ENCODE data around the gene ARHGEF37.
"Not testable (repeated sequence)": the region's sequence is repeated elsewhere in the genome, so short reads cannot be mapped to it uniquely, and the experiment has no call there.

ARHGEF37 gene

DNA sequence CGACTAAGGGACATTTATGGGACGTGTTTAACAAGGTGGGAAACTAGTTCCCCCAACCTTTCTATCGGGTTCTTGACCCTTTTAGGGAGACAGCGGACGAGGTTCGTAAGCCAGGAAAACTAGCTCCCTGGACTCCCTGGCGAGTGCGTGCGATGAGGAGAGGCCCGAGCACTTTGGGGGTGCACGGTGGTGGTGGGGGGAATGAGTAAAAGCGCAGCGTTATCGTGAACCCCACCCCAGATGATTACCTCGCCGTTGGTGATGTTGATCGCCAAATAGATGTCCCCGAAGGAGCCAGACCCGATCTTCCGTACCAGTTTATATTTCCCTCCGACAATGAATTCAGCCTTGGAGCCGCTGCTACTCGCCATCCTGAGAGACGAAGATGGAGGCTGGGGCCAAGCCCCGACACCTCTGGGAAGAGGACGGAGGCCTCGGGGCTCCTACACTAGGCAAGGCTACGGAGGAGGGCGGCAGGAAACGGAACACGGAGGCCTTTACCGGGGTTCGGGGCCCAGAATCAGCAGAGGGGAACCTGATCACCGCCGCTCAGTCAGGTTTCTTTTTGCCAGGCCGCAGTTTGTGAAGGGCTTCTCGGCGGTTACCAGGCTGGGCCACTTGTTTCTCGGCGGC is 30.6 kb upstream of the ARHGEF37 start:
- Mint-ChIP-seq H3K27ac (peak overlapping the region; percentile 99), H3K27me3 (no peaks in the 10 kb centered on the region), H3K36me3 (ENCODE audit: low read depth) (peaks cover 61% of the 10 kb centered on the region), H3K4me3 (peak overlapping the region; percentile 94), H3K4me1 (ENCODE audit: low read depth) (peaks cover 38% of the 10 kb centered on the region), H3K9me3 (no peaks in the 10 kb centered on the region)
- intact Hi-C loops (cut with micrococcal nuclease), result no loop called here

DNA sequence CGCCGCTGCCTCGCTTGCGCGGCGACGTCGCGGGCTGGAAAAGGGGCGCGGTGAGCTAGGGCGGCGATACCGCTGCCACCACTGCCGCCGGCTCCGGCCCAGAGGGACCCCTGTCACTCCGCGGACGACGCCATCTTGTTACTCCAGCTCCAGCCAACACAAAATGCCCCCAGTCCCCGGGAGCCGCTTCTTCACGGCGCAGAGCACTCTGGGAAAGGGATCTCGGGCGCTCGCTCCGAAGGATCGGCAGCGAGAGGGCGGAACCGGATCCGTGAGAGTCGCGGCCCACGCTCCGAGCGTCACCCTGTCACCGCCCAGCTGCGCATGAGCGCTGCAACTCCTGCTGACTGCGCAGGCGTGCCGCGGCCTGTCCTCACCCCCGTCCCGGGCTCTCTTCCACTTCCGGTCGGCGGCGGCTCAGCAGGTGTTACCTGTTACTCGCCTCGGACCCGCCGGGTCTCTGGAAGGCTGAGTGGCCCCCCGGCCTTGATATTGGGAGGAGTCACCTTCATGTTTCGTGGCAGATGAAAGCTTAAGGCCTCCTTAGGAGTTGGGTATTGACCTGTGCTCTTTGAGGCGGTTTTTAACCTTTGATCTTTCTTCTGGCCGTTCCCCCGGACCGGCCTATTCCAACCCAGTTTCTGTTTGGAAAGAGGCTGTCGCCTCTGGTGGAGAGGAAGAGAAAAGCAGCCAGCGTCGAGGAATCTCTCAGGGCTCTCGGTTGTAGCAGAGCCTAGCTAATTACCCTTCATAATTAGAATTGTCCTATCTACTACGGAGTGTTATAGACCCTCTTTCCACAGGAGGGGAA is 29.9 kb upstream of the ARHGEF37 start, which contains the start of gene CSNK1A1:
Gene CSNK1A1 (minus strand): TSS at position 213 of the 811 bp plus-strand sequence. CDS start 475 bp downstream, outside the sequence.
- peak within 1 kb of the TSS; percentile 99 for H3K27ac Mint-ChIP-seq
- peaks cover 54% of the 10 kb centered on the region for H3K36me3 Mint-ChIP-seq (ENCODE audit: low read depth)
- intact Hi-C loops (cut with micrococcal nuclease), result no loop called here
- peaks cover 31% of the 10 kb centered on the region for H3K4me1 Mint-ChIP-seq (ENCODE audit: low read depth)
- H3K9me3 Mint-ChIP-seq, result no peaks in the 10 kb centered on the region
- no peaks in the 10 kb centered on the region for H3K27me3 Mint-ChIP-seq
- H3K4me3 Mint-ChIP-seq, result peak within 1 kb of the TSS; percentile 94

DNA sequence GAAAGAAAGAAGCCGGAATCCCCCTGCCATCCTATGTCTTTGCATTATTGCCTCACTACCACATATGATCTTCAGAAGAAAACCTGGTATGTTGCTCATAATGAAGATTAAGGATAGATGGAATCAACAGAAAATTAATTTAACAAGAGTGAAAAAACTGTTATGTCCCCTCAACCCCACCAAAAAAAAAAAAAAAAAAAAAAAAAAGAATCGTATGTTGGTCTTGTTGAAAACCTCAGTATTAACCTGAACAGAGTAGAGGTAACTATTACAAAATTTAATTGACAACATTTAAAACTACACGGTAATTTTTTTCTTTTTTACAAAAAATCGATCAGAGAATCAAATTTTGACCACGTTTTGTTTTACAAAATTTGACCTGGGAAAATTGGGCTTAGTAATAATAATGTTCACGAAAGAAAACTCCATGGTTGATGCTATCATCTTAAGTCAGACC is 29.2 kb upstream of the ARHGEF37 start:
- intact Hi-C loops (cut with micrococcal nuclease), result no loop called here
- Mint-ChIP-seq H3K4me3 (peak overlapping the region; percentile 94), H3K9me3 (no peaks in the 10 kb centered on the region), H3K36me3 (ENCODE audit: low read depth) (peaks cover 47% of the 10 kb centered on the region), H3K27me3 (no peaks in the 10 kb centered on the region), H3K27ac (peak overlapping the region; percentile 99), H3K4me1 (ENCODE audit: low read depth) (peaks cover 24% of the 10 kb centered on the region)

DNA sequence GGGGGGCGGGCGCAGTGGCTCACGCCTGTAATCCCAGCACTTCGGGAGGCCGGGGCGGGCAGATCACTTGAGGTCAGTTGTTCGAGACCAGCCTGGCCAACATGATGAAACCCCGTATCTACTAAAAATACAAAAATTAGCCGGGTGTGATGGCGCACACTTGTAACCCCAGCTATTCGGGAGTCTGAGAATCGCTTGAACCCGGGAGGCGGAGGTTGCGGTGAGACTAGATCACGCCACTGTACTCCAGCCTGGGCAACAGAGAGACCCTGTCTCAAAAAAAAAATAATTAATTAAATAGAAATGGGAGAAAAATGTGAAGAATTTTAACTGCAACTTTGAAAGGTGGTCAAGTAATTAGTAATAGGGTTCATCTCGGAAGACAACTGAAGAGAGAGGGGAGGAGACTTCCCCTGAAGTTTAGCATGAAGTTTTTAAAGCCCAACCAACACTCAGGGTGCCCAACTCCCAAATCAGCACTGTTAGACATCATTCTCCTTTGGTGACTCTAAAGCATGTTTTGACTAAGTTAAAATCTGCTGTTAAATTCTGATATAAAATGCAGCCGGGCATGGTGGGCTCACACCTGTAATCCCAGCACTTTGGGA is 28.6 kb upstream of the ARHGEF37 start:
- intact Hi-C loops (cut with micrococcal nuclease), result no loop called here
- Mint-ChIP-seq H3K27ac (no peak overlapping the region), H3K27me3 (no peaks in the 10 kb centered on the region)

DNA sequence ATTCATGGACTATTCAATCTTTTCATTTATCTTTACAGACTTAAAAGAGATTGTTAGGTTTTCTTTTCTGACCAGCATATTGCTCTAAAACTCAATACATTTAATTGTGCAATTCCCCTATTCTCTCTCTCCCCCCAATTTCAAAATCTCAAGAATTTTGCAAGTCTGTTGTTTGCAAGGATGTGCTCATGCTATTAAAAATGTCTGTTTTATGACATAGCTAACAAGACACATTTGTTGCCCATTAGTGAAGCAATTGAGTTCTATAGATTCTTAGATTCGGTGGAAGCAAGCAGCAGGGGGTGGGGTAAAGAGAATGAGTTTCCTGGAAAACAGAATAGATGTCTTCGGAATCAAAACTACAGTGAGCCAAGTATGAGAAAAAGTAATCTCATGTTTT is 21.6 kb upstream of the ARHGEF37 start:
- no peaks in the 10 kb centered on the region for H3K27me3 Mint-ChIP-seq
- intact Hi-C loops (cut with micrococcal nuclease), result no loop called here

More for the DNA sequence above, 28.6 kb upstream of the ARHGEF37 start:
- Mint-ChIP-seq H3K4me3 (no peak overlapping the region), H3K36me3 (ENCODE audit: low read depth) (peaks cover 41% of the 10 kb centered on the region), H3K4me1 (ENCODE audit: low read depth) (peaks cover 21% of the 10 kb centered on the region), H3K9me3 (no peaks in the 10 kb centered on the region)

DNA sequence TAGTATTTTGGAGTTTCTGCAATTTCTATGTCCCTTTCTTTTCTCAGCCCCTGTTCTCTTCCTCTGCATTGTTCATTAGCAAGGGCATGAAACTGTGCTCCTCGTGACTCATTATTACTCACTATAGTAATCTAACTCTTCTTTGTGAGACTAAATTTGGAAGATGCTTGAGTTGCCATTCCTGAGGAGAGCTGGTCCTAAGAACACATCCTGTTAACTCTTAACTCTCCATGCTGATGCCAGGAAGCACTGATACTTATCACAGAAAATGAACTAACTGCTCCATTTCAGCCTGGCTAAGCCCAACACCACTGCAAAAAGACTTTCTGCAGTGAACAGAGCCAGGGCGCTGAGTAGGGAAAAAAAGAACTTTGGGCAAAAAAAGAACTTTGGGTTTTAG is 19.4 kb upstream of the ARHGEF37 start:
- peaks cover 11% of the 10 kb centered on the region for H3K4me1 Mint-ChIP-seq (ENCODE audit: low read depth)

More for the DNA sequence above, 21.6 kb upstream of the ARHGEF37 start:
- no peak overlapping the region for H3K27ac Mint-ChIP-seq
- H3K4me1 Mint-ChIP-seq (ENCODE audit: low read depth), result peaks cover 11% of the 10 kb centered on the region
- no peaks in the 10 kb centered on the region for H3K9me3 Mint-ChIP-seq
- no peak overlapping the region for H3K4me3 Mint-ChIP-seq
- H3K36me3 Mint-ChIP-seq (ENCODE audit: low read depth), result no peaks in the 10 kb centered on the region

DNA sequence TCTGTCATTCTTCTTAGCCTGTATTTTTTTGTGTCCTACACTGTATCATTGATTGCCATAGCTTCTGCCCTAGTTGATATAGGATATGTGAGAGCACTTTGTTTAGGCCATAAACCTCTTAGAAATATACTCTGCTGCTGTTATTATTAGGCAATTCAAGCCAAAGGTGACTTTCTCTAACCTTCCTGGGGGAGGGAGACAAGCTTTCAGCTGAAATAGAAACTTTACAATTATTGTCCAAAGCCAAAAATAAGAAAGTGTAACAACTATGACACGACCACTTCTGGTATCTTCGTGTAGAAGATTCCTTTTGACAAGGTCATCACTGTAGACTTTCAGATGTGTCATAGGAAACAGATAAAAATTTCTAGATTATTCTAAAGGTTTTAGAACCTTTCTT is 17.8 kb upstream of the ARHGEF37 start:
- Mint-ChIP-seq H3K4me3 (no peak overlapping the region), H3K27ac (no peak overlapping the region)
- intact Hi-C loops (cut with micrococcal nuclease), result no loop called here

More for the DNA sequence above, 19.4 kb upstream of the ARHGEF37 start:
- no peaks in the 10 kb centered on the region for H3K9me3 Mint-ChIP-seq
- H3K36me3 Mint-ChIP-seq (ENCODE audit: low read depth), result no peaks in the 10 kb centered on the region
- intact Hi-C loops (cut with micrococcal nuclease), result no loop called here
- no peak overlapping the region for H3K27ac Mint-ChIP-seq
- H3K4me3 Mint-ChIP-seq, result no peak overlapping the region
- no peaks in the 10 kb centered on the region for H3K27me3 Mint-ChIP-seq

DNA sequence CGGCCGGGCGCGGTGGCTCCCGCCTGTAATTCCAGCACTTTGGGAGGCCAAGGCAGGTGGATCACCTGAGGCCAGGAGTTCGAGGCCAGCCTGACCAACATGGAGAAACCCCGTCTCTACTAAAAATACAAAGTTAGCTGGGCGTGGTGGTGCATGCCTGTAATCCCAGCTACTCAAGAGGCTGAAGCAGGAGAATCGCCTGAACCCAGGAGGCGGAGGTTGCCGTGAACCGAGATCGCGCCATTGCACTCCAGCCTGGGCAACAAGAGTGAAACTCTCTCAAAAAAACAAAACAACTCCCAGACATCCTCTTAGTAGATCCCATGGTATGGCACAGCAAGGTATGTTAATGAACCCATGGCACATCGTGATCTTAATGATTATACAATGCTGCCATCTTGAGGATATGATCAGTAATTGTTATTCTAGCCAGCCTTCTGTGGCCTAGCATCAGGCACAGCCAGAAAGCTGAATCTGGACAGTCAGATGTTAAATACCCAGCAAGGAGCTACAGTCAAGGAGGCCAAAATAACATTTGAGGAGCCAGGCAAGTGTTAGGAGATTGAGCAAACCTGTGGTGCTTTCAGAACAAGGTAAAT is 16.7 kb upstream of the ARHGEF37 start:
- intact Hi-C loops (cut with micrococcal nuclease), result loop anchor here (1.0 to 2.0 kb wide), 3 partner anchors 122 to 248 kb away; no protein-coding TSS in a partner anchor
- H3K27ac Mint-ChIP-seq; H3K9me3 Mint-ChIP-seq; H3K4me3 Mint-ChIP-seq; H3K27me3 Mint-ChIP-seq; H3K36me3 Mint-ChIP-seq (ENCODE audit: low read depth); H3K4me1 Mint-ChIP-seq (ENCODE audit: low read depth): not testable (repeated sequence)

More for the DNA sequence above, 17.8 kb upstream of the ARHGEF37 start:
- H3K4me1 Mint-ChIP-seq (ENCODE audit: low read depth), result peaks cover 11% of the 10 kb centered on the region
- H3K36me3 Mint-ChIP-seq (ENCODE audit: low read depth), result no peaks in the 10 kb centered on the region
- H3K27me3 Mint-ChIP-seq, result no peaks in the 10 kb centered on the region
- H3K9me3 Mint-ChIP-seq, result no peaks in the 10 kb centered on the region

DNA sequence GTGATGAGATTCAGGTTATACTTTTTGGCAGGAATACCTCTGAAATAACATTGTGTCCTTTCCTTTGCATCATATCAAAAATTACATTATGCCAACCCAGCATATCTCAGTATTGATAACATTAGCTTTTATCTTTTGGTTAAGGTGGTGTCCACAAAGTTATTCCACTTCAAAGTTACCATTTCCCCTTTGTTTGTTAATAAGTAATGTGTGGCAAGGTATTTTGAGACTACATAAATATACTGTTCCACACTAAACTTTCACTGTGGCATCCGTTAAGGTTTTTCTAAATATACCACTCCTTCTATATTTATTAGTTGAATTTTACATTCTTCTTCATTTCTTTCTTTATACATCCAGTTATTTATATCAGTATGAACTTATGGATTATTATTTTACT is 14.1 kb upstream of the ARHGEF37 start:
- Mint-ChIP-seq H3K36me3 (ENCODE audit: low read depth) (no peaks in the 10 kb centered on the region), H3K4me1 (ENCODE audit: low read depth) (no peaks in the 10 kb centered on the region), H3K27me3 (no peaks in the 10 kb centered on the region), H3K27ac (no peak overlapping the region), H3K9me3 (no peaks in the 10 kb centered on the region), H3K4me3 (no peak overlapping the region)
- intact Hi-C loops (cut with micrococcal nuclease), result no loop called here

DNA sequence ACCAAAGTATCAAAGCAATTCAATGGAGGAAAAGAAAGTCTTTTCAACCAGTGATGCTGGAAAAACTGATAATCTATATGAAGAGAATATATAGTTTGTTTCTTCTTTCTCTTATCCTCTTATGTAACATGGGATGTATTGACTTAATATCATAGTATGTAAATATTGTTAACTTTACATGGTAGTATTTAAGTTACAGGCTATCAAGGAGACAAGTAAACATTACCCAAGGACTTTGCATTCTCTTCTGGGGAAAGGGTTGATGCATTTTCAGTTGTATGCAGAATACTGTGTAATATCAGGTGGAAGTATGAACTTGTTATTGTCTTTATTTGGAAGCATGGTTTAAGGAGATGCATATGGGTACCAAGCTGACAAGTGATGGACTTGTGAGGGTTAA is 9.1 kb upstream of the ARHGEF37 start:
- intact Hi-C loops (cut with micrococcal nuclease), result no loop called here
- H3K4me1 Mint-ChIP-seq (ENCODE audit: low read depth), result no peaks in the 10 kb centered on the region
- H3K36me3 Mint-ChIP-seq (ENCODE audit: low read depth), result no peaks in the 10 kb centered on the region
- H3K4me3 Mint-ChIP-seq, result no peak overlapping the region
- H3K27me3 Mint-ChIP-seq, result no peaks in the 10 kb centered on the region
- no peak overlapping the region for H3K27ac Mint-ChIP-seq
- no peaks in the 10 kb centered on the region for H3K9me3 Mint-ChIP-seq

DNA sequence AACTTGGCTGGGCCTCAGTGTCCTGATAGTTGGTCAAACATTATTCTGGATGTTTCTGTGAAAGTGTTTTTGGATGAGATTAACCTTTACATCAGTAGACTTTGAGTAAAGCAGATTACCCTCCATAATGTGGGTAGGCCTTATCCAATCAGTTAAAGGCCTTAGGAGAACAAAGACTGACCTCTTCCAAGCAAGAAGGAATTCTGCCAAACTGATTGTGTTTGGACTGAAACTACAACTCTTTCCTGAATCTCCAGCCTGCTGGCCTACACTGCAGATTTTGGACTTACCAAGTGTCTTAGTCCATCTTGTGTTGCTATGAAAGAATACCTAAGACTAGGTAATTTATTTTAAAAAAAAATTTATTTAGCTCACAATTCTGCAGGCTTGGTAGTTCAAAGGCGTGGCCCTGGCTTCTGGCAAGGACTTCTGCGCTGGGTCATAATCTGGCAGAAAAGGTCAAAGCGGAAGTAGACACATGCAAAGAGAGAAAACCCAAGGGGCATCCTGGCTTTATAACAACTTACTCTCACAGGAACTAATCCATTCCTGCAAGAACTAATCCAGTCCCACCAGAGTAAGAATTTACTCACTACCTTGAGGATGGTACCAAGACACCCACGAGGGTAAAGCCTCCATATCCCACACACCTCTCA is 8.6 kb upstream of the ARHGEF37 start:
- H3K4me3 Mint-ChIP-seq, result no peak overlapping the region
- no peak overlapping the region for H3K27ac Mint-ChIP-seq
- H3K27me3 Mint-ChIP-seq, result no peaks in the 10 kb centered on the region
- H3K36me3 Mint-ChIP-seq (ENCODE audit: low read depth), result no peaks in the 10 kb centered on the region
- H3K9me3 Mint-ChIP-seq, result no peaks in the 10 kb centered on the region
- H3K4me1 Mint-ChIP-seq (ENCODE audit: low read depth), result no peaks in the 10 kb centered on the region
- intact Hi-C loops (cut with micrococcal nuclease), result no loop called here

DNA sequence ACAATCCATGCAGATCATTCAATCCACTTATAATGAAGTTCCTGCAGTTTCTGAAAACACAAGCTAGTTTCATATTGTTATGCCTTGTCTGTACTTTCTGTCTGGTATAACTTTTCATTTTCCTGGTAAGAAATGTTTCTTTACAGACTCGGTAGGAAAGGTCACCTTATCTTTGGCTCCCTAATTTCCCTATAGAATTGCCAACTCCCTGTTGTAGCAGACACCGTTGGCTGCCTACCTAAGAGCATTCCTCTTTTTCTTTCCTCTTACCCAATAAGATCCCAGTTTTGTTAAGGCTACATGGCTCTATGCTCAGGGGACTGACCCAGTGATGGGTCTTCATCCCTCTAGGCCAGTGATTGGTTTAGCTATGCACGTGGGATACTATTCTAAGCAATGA is 6.2 kb upstream of the ARHGEF37 start:
- Mint-ChIP-seq H3K9me3 (no peaks in the 10 kb centered on the region), H3K27me3 (peaks cover 8% of the 10 kb centered on the region), H3K4me3 (no peak overlapping the region), H3K36me3 (ENCODE audit: low read depth) (no peaks in the 10 kb centered on the region), H3K4me1 (ENCODE audit: low read depth) (no peaks in the 10 kb centered on the region), H3K27ac (no peak overlapping the region)
- intact Hi-C loops (cut with micrococcal nuclease), result no loop called here

DNA sequence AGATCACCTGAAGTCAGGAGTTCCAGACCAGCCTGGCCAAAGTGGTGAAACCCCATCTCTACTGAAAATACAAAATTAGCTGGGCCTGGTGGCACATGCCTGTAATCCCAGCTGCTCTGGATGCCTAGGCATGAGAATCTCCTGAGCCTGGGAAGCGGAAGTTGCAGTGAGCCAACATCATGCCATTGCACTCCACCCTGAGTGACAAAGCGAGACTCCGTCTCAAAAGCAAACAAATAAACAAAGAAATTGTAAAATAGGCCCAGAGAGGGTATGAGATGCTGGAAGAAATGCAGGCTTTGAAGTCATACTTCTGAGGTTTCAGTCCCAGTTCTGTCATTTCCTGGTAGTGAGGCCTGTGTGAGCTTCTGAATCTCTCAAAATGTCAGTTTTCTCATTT is 5.3 kb upstream of the ARHGEF37 start:
- Mint-ChIP-seq H3K4me1 (ENCODE audit: low read depth) (peaks cover 4% of the 10 kb centered on the region), H3K4me3 (no peak overlapping the region), H3K27me3 (peaks cover 16% of the 10 kb centered on the region), H3K36me3 (ENCODE audit: low read depth) (no peaks in the 10 kb centered on the region), H3K27ac (no peak overlapping the region), H3K9me3 (no peaks in the 10 kb centered on the region)
- intact Hi-C loops (cut with micrococcal nuclease), result no loop called here

Data from dendritic cell treated with granulocyte-macrophage colony-stimulating factor and Interleukin-4, amounts not matched to agents 40 ng/mL and 50 ng/mL, for 4 days (primary cell).